Liver (tissue), 9 donors: Measurements from ENCODE around the gene RNU11. TPM values are rescaled to one million over a fixed set of nuclear protein-coding genes. Genes with fewer than 3 reads are reported as not detected.

Experiments
- DNase-seq: peaks from one replicate; pipeline ENCODE4 v3.0.0-alpha.2; 2017; ENCODE audit warnings: low spot score
- H3K27ac ChIP-seq, 2 donors: one replicate each; pipeline ENCODE4 v1.7.0; 2013; ENCODE audit warnings: inconsistent platforms in 2 of 2, low read length in 2 of 2, control low read depth in 1 of 2, low read depth in 1 of 2, mild to moderate bottlenecking in 1 of 2
- H3K27me3 ChIP-seq, 4 donors: one replicate each; pipeline versions ENCODE4 v1.6.1 to v1.7.0; 2013; ENCODE audit warnings: low read length in 3 of 4, inconsistent platforms in 1 of 4, mild to moderate bottlenecking in 1 of 4, moderate library complexity in 1 of 4; ENCODE audit not compliant: control insufficient read depth in 4 of 4, insufficient read depth in 4 of 4
- H3K36me3 ChIP-seq, 4 donors: one replicate each; pipeline versions ENCODE4 v1.6.1 to v1.7.0; 2013; ENCODE audit warnings: low read length in 3 of 4, mild to moderate bottlenecking in 3 of 4, low read depth in 1 of 4, moderate library complexity in 1 of 4; ENCODE audit not compliant: control insufficient read depth in 4 of 4, insufficient read depth in 3 of 4
- H3K4me1 ChIP-seq, 4 donors: one replicate each; pipeline versions ENCODE4 v1.6.1 to v1.7.0; 2013; ENCODE audit warnings: low read length in 3 of 4, mild to moderate bottlenecking in 3 of 4, moderate library complexity in 1 of 4; ENCODE audit not compliant: control insufficient read depth in 4 of 4, insufficient read depth in 4 of 4
- H3K4me3 ChIP-seq, 3 donors: one replicate each; pipeline versions ENCODE4 v1.6.1 to v1.7.0; 2013; ENCODE audit warnings: low read length in 3 of 3, control low read depth in 1 of 3, low read depth in 1 of 3, mild to moderate bottlenecking in 1 of 3
- H3K9ac ChIP-seq, 2 donors: one replicate each; pipeline ENCODE4 v1.7.0; 2013; ENCODE audit warnings: low read length in 2 of 2, mild to moderate bottlenecking in 2 of 2, moderate library complexity in 2 of 2, control low read depth in 1 of 2, low read depth in 1 of 2
- H3K9me3 ChIP-seq, 4 donors: one replicate each; pipeline versions ENCODE4 v1.6.1 to v1.7.0; 2013; ENCODE audit warnings: low read length in 3 of 4; ENCODE audit not compliant: control insufficient read depth in 4 of 4
- ATF3 ChIP-seq: IDR thresholded peaks from 2 replicates; pipeline ENCODE4 v1.6.1; 2016; ENCODE audit warnings: antibody characterized with exemption
- EGR1 ChIP-seq, 2 donors: IDR thresholded peaks; 2 replicates each; pipeline ENCODE4 v1.6.1; 2016 to 2018; ENCODE audit warnings: antibody characterized with exemption in 2 of 2, low read depth in 2 of 2
- FOXA1 ChIP-seq: IDR thresholded peaks from 2 replicates; pipeline ENCODE4 v1.6.1; 2016; ENCODE audit warnings: antibody characterized with exemption
- FOXA2 ChIP-seq: IDR thresholded peaks from 2 replicates; pipeline ENCODE4 v1.6.1; 2016; ENCODE audit warnings: antibody characterized with exemption
- HNF4A ChIP-seq, 2 donors: conservative IDR thresholded peaks; 2 replicates each; pipeline ENCODE4 v1.6.1; 2016; ENCODE audit warnings: antibody characterized with exemption in 2 of 2, mild to moderate bottlenecking in 2 of 2
- HNF4G ChIP-seq: IDR thresholded peaks from 2 replicates; pipeline ENCODE4 v1.6.1; 2016; ENCODE audit warnings: antibody characterized with exemption
- JUND ChIP-seq, 2 donors: IDR thresholded peaks; 2 replicates each; pipeline ENCODE4 v1.6.1; 2016; ENCODE audit warnings: antibody characterized with exemption in 2 of 2
- RAD21 ChIP-seq, 2 donors: IDR thresholded peaks; 2 replicates each; pipeline ENCODE4 v1.6.1; 2016; ENCODE audit warnings: antibody characterized with exemption in 2 of 2, mild to moderate bottlenecking in 2 of 2
- REST ChIP-seq: IDR thresholded peaks from 2 replicates; pipeline ENCODE4 v1.6.1; 2016; ENCODE audit warnings: antibody characterized with exemption, mild to moderate bottlenecking
- RXRA ChIP-seq, 2 donors: IDR thresholded peaks; 2 replicates each; pipeline ENCODE4 v1.6.1; 2017 to 2018; ENCODE audit warnings: antibody characterized with exemption in 2 of 2, mild to moderate bottlenecking in 1 of 2
- TAF1 ChIP-seq: conservative IDR thresholded peaks from 2 replicates; pipeline ENCODE4 v1.6.1; 2016; ENCODE audit warnings: antibody characterized with exemption, mild to moderate bottlenecking
- YY1 ChIP-seq: IDR thresholded peaks from 2 replicates; pipeline ENCODE4 v1.6.1; 2016; ENCODE audit warnings: antibody characterized with exemption, mild to moderate bottlenecking
- ZBTB33 ChIP-seq: IDR thresholded peaks from 2 replicates; pipeline ENCODE4 v1.6.1; 2016; ENCODE audit warnings: antibody characterized with exemption
- WGBS: extraction: QIAGEN DNeasy Blood & Tissue Kit; methylation state at CpG from one replicate; pipeline ENCODE4 v1.1.7; 2013; 5-methylcytosine and 5-hydroxymethylcytosine counted together
- polyA plus RNA-seq, 2 donors: library from polyadenylated mRNA; stranded (reverse) in 1 of 2; unstranded in 1 of 2; fragments of 200-250 nt in 1 of 2; fragments of >200 nt in 1 of 2; fragmentation: Nextera tagmentation in 1 of 2; extraction: Ambion mirVana in 1 of 2; gene quantifications; one replicate each; pipeline versions ENCODE4 v1.2.1 to v1.2.3, GENCODE V29; 2013 to 2015
- total RNA-seq, 2 donors: library from RNA; depleted of rRNA; stranded (reverse); fragments of >200 nt; gene quantifications; one replicate each; pipeline ENCODE4 v1.2.3, GENCODE V29; 2014
- donor health status: healthy.
- donor health status: healthy.
- donor health status: healthy.
- donor health status: healthy.
- donor health status: healthy.

The RNU11 gene
- total and polyA plus RNA-seq, 4 donors: not detected

- TF ChIP-seq ATF3: no peak
Measured at GRCh38 chr1:28613175-28613574, 35.2 kb upstream of the RNU11 start (continued).

- Histone ChIP-seq H3K4me1 (peaks cover 0 to 6% (median 0%) of the 10 kb centered on the region in 4 donors), H3K4me3 (no peak overlapping the region), H3K27ac (no peak overlapping the region), H3K9me3 (no peaks in the 10 kb centered on the region), H3K36me3 (peaks cover 0 to 2% (median 0%) of the 10 kb centered on the region in 4 donors), H3K9ac (no peak overlapping the region), H3K27me3 (no peaks in the 10 kb centered on the region)
- 94% methylated on average over 1 of the region's 1 CpG for WGBS
- TF ChIP-seq HNF4A (conservative IDR thresholded peaks at IDR 0.05) (no peak), FOXA2 (no peak), ZBTB33 (no peak), JUND (IDR thresholded peaks at IDR 0.05) (no peak), ATF3 (no peak), FOXA1 (no peak), REST (no peak), HNF4G (no peak), TAF1 (no peak), RAD21 (IDR thresholded peaks at IDR 0.05) (no peak), EGR1 (IDR thresholded peaks at IDR 0.05; ENCODE audit: low read depth in 2 of 2) (no peak)
- DNase-seq: no peak
Measured at GRCh38 chr1:28631713-28632112, 16.7 kb upstream of the RNU11 start.

GRCh38 chr1:28632560-28632959, 15.8 kb upstream of the RNU11 start:
- H3K27ac ChIP-seq: no peak overlapping the region
- no peaks in the 10 kb centered on the region for H3K27me3 ChIP-seq
- TF ChIP-seq RXRA (IDR thresholded peaks at IDR 0.05): no peak
- TF ChIP-seq YY1: no peak
- 98% methylated on average over 4 of the region's 4 CpGs for WGBS
- peaks cover 0 to 3% (median under 1%) of the 10 kb centered on the region in 4 donors for H3K36me3 ChIP-seq
- DNase-seq: no peak
- H3K4me3 ChIP-seq: no peak overlapping the region
- H3K9ac ChIP-seq: no peak overlapping the region
- H3K9me3 ChIP-seq: no peaks in the 10 kb centered on the region
- peaks cover 0 to 6% (median 0%) of the 10 kb centered on the region in 4 donors for H3K4me1 ChIP-seq
